Mucosa of descending colon (tissue), 3 donors: ENCODE measurements around the gene CTU2. TPM values are rescaled to one million over a fixed set of nuclear protein-coding genes. Genes with fewer than 3 reads are reported as not detected.
A peak's percentile ranks its signal among the peaks of the same experiment; 100 is the strongest.

Source experiments
- ATAC-seq: fragments of 200-7000 bp; cut with Tn5 transposase; one replicate; pipeline ENCODE4 v1.9.1; 2020; ENCODE audit warnings: mild to moderate bottlenecking, moderate library complexity
- DNase-seq, 3 donors: peaks; one replicate each; pipeline ENCODE4 v3.0.0-alpha.2; 2020
- H3K36me3 ChIP-seq: fragments of 200-600 bp; one replicate; pipeline ENCODE4 v1.8.0; 2021; ENCODE audit warnings: low read depth, mild to moderate bottlenecking
- H3K4me1 ChIP-seq: fragments of 200-600 bp; one replicate; pipeline ENCODE4 v1.8.0; 2021; ENCODE audit warnings: low read depth, mild to moderate bottlenecking
- H3K4me3 ChIP-seq: fragments of 200-600 bp; one replicate; pipeline ENCODE4 v1.8.0; 2021; ENCODE audit warnings: mild to moderate bottlenecking
- H3K9me3 ChIP-seq: fragments of 200-600 bp; one replicate; pipeline ENCODE4 v1.8.0; 2021; ENCODE audit warnings: mild to moderate bottlenecking
- intact Hi-C, 2 donors: fragments of 100-400 bp; cut with DNase I in 1 of 2; cut with micrococcal nuclease in 1 of 2; formaldehyde crosslinking; loops; one replicate each; pipeline versions ENCODE4 v1.11.0 to v1.11.1; 2022; cut with DNase I, micrococcal nuclease
- total RNA-seq, 3 donors: library from RNA; stranded (reverse); fragmentation: NEBNext Ultra II Directional in 2 of 3; extraction: Animal tissue kit (Norgen Biotek cat#: 25700) in 2 of 3; gene quantifications; one replicate each; pipeline versions ENCODE4 v1.2.1 to v1.2.4, GENCODE V29; 2021 to 2023
- TF ChIP-seq, protein P1 (sequence below): fragments of 200-600 bp; IDR thresholded peaks from one replicate; pipeline ENCODE4 v1.8.0; 2022; ENCODE audit warnings: antibody characterized with exemption, mild to moderate bottlenecking
- donor health status: DM: no; HTN: no; CAD: no; lungs with moderate emphysema.
- donor health status: DM: no; HTN: no; CAD: no.
- donor health status: DM: no; HTN: yes; CAD: no.

Gene CTU2
- total RNA-seq, 3 donors from 2014 or later, result 9.6 to 16.1 (median 13.6) TPM

GRCh38 chr16:88677721-88678120, 28.6 kb upstream of the CTU2 start:
- Histone ChIP-seq H3K9me3 (no peaks in the 10 kb centered on the region), H3K36me3 (no peaks in the 10 kb centered on the region), H3K4me1 (no peaks in the 10 kb centered on the region), H3K4me3 (no peak overlapping the region)
- DNase-seq (no peak), ATAC-seq (no peak)
- TF ChIP-seq, protein P1, sequence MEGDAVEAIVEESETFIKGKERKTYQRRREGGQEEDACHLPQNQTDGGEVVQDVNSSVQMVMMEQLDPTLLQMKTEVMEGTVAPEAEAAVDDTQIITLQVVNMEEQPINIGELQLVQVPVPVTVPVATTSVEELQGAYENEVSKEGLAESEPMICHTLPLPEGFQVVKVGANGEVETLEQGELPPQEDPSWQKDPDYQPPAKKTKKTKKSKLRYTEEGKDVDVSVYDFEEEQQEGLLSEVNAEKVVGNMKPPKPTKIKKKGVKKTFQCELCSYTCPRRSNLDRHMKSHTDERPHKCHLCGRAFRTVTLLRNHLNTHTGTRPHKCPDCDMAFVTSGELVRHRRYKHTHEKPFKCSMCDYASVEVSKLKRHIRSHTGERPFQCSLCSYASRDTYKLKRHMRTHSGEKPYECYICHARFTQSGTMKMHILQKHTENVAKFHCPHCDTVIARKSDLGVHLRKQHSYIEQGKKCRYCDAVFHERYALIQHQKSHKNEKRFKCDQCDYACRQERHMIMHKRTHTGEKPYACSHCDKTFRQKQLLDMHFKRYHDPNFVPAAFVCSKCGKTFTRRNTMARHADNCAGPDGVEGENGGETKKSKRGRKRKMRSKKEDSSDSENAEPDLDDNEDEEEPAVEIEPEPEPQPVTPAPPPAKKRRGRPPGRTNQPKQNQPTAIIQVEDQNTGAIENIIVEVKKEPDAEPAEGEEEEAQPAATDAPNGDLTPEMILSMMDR, result no peak
- intact Hi-C loops, result no loop called here

- TF ChIP-seq, protein P1, result no peak
- Histone ChIP-seq H3K4me3 (no peak overlapping the region), H3K36me3 (no peaks in the 10 kb centered on the region), H3K4me1 (no peaks in the 10 kb centered on the region), H3K9me3 (no peaks in the 10 kb centered on the region)
- intact Hi-C loops, result no loop called here
- ATAC-seq, result no peak
- DNase-seq, result no peak
These were observed 27.9 kb upstream of the CTU2 start for GRCh38 chr16:88678224-88678979.

GRCh38 chr16:88680554-88681083, 25.7 kb upstream of the CTU2 start:
- H3K4me3 ChIP-seq, result no peak overlapping the region
- DNase-seq (no peak), ATAC-seq (no peak)
- no peaks in the 10 kb centered on the region for H3K36me3 ChIP-seq
- intact Hi-C loops, result no loop called here
- no peaks in the 10 kb centered on the region for H3K4me1 ChIP-seq
- no peaks in the 10 kb centered on the region for H3K9me3 ChIP-seq
- TF ChIP-seq, protein P1, result no peak

DNA sequence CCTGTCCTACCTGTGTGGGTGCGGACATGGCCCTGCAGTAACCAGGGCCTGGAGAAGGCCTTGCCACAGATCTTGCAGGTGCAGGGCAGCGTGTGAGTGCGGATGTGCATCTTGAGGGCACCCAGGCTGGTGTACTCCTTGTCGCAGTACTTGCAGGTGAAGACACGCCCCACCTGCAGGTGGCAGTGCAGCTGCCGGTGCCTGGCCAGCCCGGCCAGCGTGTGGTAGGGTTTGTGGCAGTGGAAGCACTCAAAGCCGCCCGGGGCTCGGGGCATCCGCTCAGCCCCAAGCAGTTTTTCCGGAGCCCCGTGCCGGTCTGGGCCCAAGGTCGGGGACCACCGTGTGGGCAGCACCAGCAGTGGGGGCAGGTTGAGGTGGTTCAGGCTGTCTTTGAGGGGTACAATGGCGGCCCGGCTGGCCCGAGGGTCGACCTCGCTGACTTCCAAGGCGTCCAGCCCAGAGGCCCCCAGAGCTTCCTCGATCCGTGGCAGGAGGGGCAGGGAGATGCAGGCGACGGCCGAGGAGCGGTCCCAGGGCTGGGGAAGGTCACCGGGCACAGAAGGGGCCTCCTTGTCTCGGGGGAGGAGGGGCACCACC, 25.1 kb upstream of the CTU2 start:
- Histone ChIP-seq H3K4me3 (no peak overlapping the region), H3K36me3 (no peaks in the 10 kb centered on the region), H3K4me1 (no peaks in the 10 kb centered on the region), H3K9me3 (no peaks in the 10 kb centered on the region)
- TF ChIP-seq, protein P1, result peak; percentile 52
- intact Hi-C loops, result no loop called here
- peak; percentile 79 for ATAC-seq
- DNase-seq, result peak; percentile 77 to 86 (median 84)

DNA sequence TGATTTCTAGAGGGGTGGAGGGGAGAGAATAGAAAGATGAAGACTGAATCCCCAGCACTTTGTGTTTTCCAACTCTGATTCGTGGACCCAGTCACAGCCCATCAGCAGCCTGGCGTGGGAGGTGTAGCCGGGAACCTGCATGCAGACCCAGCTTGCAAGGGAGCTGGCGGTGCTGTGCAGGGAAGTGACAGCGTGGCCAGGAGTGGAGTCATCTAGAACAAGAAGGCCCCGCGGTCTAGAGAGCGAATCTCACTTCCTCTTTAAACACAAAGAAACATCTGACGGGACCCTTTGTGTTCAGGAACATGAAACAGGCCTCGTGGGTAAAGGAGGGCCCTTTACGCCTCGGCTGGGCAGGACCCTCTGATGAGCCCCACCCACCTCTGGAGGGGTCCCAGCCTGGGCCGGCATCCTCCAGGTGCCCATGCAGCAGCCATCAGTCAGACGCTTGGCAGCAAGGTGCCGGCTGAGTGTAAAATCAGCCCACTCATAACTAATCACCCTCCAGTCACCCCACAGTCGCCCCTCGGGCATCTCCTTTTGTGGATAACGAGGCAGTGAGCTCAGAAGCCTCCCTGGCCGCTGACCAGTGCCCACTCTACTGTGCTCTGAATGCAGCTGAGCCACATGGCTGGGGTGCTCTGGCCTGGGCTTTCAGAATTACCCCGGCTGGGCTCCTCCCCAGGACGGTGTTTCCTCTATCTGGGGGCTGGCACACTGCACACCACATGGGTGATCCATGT, 24.4 kb upstream of the CTU2 start:
- H3K4me1 ChIP-seq, result peaks cover 3% of the 10 kb centered on the region
- DNase-seq, result peak; percentile 56 to 85 (median 69)
- peak; percentile 49 for ATAC-seq
- intact Hi-C loops, result no loop called here
- TF ChIP-seq, protein P1, result no peak
- H3K4me3 ChIP-seq, result no peak overlapping the region
- H3K36me3 ChIP-seq, result no peaks in the 10 kb centered on the region
- H3K9me3 ChIP-seq, result no peaks in the 10 kb centered on the region
